HepG2 (cell line): ENCODE results near the gene AMIGO1. TPM values are rescaled to one million over a fixed set of nuclear protein-coding genes. Genes with fewer than 3 reads are reported as not detected.

Experiments used
- BCL6 ChIP-seq: IDR thresholded peaks from 2 replicates; pipeline ENCODE4 v1.6.1; 2016; ENCODE audit warnings: missing genetic modification reagents, missing compliant biosample characterization
- DNMT3B ChIP-seq: conservative IDR thresholded peaks from 2 replicates; pipeline ENCODE4 v1.6.1; 2016; ENCODE audit warnings: missing biosample characterization, control low read depth
- FOXK2 ChIP-seq: fragments of 450-650 bp; IDR thresholded peaks from 2 replicates; pipeline ENCODE4 v1.6.1; 2016
- GLI4 ChIP-seq: sonication (generic); formaldehyde crosslinking; IDR thresholded peaks from 2 replicates; pipeline ENCODE4 v1.5.1; 2020; ENCODE audit warnings: missing genetic modification reagents, mild to moderate bottlenecking, moderate library complexity, borderline replicate concordance
- KDM6A ChIP-seq: IDR thresholded peaks from 2 replicates; pipeline ENCODE4 v1.6.1; 2016; ENCODE audit warnings: low read depth
- KLF12 ChIP-seq: sonication (generic); formaldehyde crosslinking; IDR thresholded peaks from 2 replicates; pipeline ENCODE4 v1.4.0; 2020; ENCODE audit warnings: missing genetic modification reagents, borderline replicate concordance
- NCOA2 ChIP-seq: sonication (generic); formaldehyde crosslinking; IDR thresholded peaks from 2 replicates; pipeline ENCODE4 v1.8.0; 2022; ENCODE audit warnings: inconsistent platforms
- PHF21A ChIP-seq: sonication (generic); formaldehyde crosslinking; IDR thresholded peaks from 2 replicates; pipeline ENCODE4 v1.5.0; 2020; ENCODE audit warnings: mild to moderate bottlenecking, missing genetic modification reagents
- RFXANK ChIP-seq: IDR thresholded peaks from 2 replicates; pipeline ENCODE4 v1.6.1; 2016
- RNF219 ChIP-seq: sonication (generic); formaldehyde crosslinking; IDR thresholded peaks from 2 replicates; pipeline ENCODE4 v1.5.0; 2020; ENCODE audit warnings: mild to moderate bottlenecking, missing genetic modification reagents
- SIX1 ChIP-seq: sonication (generic); formaldehyde crosslinking; IDR thresholded peaks from 2 replicates; pipeline ENCODE4 v1.4.0; 2020; ENCODE audit warnings: missing genetic modification reagents, borderline replicate concordance
- STAT6 ChIP-seq: sonication (generic); formaldehyde crosslinking; IDR thresholded peaks from 2 replicates; pipeline ENCODE4 v1.4.0; 2020; ENCODE audit warnings: missing genetic modification reagents, mild to moderate bottlenecking, borderline replicate concordance
- UBTF ChIP-seq: sonication (generic); formaldehyde crosslinking; IDR thresholded peaks from 2 replicates; pipeline ENCODE4 v1.4.0; 2020; ENCODE audit warnings: mild to moderate bottlenecking, missing genetic modification reagents
- ZFP90 ChIP-seq: sonication (generic); formaldehyde crosslinking; IDR thresholded peaks from 2 replicates; pipeline ENCODE4 v1.8.0; 2022; ENCODE audit warnings: missing genetic modification reagents, mild to moderate bottlenecking, inconsistent platforms, borderline replicate concordance
- ZNF138 ChIP-seq: sonication (generic); formaldehyde crosslinking; IDR thresholded peaks from 2 replicates; pipeline ENCODE4 v1.5.0; 2020; ENCODE audit warnings: mild to moderate bottlenecking, low read depth, missing genetic modification reagents
- ZNF20 ChIP-seq: sonication (generic); formaldehyde crosslinking; IDR thresholded peaks from 2 replicates; pipeline ENCODE4 v1.4.0; 2020; ENCODE audit warnings: mild to moderate bottlenecking, moderate library complexity, missing genetic modification reagents
- ZNF549 ChIP-seq: sonication (generic); formaldehyde crosslinking; IDR thresholded peaks from 2 replicates; pipeline ENCODE4 v1.5.0; 2020; ENCODE audit warnings: missing genetic modification reagents
- ZNF567 ChIP-seq: sonication (generic); formaldehyde crosslinking; IDR thresholded peaks from 2 replicates; pipeline ENCODE4 v1.8.1; 2023; ENCODE audit warnings: mild to moderate bottlenecking, missing genetic modification reagents, borderline replicate concordance
- ZNF709 ChIP-seq: sonication (generic); formaldehyde crosslinking; IDR thresholded peaks from 2 replicates; pipeline ENCODE4 v1.5.0; 2020; ENCODE audit warnings: mild to moderate bottlenecking, missing genetic modification reagents
- ZNF766 ChIP-seq: sonication (generic); formaldehyde crosslinking; IDR thresholded peaks from 2 replicates; pipeline ENCODE4 v1.5.0; 2020; ENCODE audit warnings: missing genetic modification reagents, borderline replicate concordance
- ZNF792 ChIP-seq: IDR thresholded peaks from 2 replicates; pipeline ENCODE4 v1.6.1; 2016
- ZSCAN31 ChIP-seq: sonication (generic); formaldehyde crosslinking; IDR thresholded peaks from 2 replicates; pipeline ENCODE4 v1.5.0; 2020; ENCODE audit warnings: low read depth, mild to moderate bottlenecking, missing genetic modification reagents
- polyA plus RNA-seq, 8 experiments: library from polyadenylated mRNA; depleted of rRNA in 3 of 8; stranded (reverse) in 7 of 8; unstranded in 1 of 8; fragments of >200 nt; fragmentation: Illumina TruSeq in 4 of 8; extraction: Trizol in 4 of 8; gene quantifications; 2 replicates each; pipeline versions ENCODE4 v1.2.1 to v1.2.3, GENCODE V29; 2011 to 2016; ENCODE audit warnings: low read depth in 4 of 8, missing spikeins in 1 of 8, mixed read lengths in 1 of 8; ENCODE audit not compliant: insufficient read depth in 1 of 8
- total RNA-seq, 5 experiments: library from RNA; depleted of rRNA; stranded (reverse); fragments of >200 nt; fragmentation: Illumina TruSeq; extraction: Trizol; gene quantifications; 2 replicates each; pipeline ENCODE4 v1.2.3, GENCODE V29; 2016; ENCODE audit warnings: low read depth in 1 of 5

AMIGO1 gene
- total and polyA plus RNA-seq, 2 of the 13 experiments (the other 11 are each of a cell fraction or from before 2014, with no cell fraction given): 0.40 to 1.3 TPM

GRCh38 chr1:109483672-109484518, 25.6 kb downstream of the AMIGO1 start, which contains the start of gene ATXN7L2 (continued):
- TF ChIP-seq ZNF709 (CRISPR knock-in tag) (peak; percentile 61; the same call in 1 of the 2 replicates), ZNF792 (CRISPR knock-in tag) (0 out of 2 replicates have a peak, but pooled peaks have one; percentile 24), ZFP90 (no peak), SIX1 (CRISPR knock-in tag) (no peak), RFXANK (no peak), ZNF138 (CRISPR knock-in tag) (no peak), DNMT3B (CRISPR knock-in tag) (no peak), UBTF (CRISPR knock-in tag) (peak; percentile 17; the same call in 1 of the 2 replicates), PHF21A (CRISPR knock-in tag) (0 out of 2 replicates have a peak, but pooled peaks have one; percentile 26), ZNF766 (CRISPR knock-in tag) (0 out of 2 replicates have a peak, but pooled peaks have one; percentile 21), ZNF549 (CRISPR knock-in tag) (no peak), GLI4 (CRISPR knock-in tag) (peak; percentile 72; the same call in 1 of the 2 replicates), KLF12 (CRISPR knock-in tag) (no peak), ZNF20 (no peak), BCL6 (CRISPR knock-in tag) (peak; percentile 36; the same call in 1 of the 2 replicates), NCOA2 (CRISPR knock-in tag) (peak; percentile 59; the same call in 1 of the 2 replicates), ZNF567 (0 out of 2 replicates have a peak, but pooled peaks have one; percentile 46), RNF219 (CRISPR knock-in tag) (no peak), KDM6A (CRISPR knock-in tag) (no peak), ZSCAN31 (CRISPR knock-in tag) (no peak), FOXK2 (no peak), STAT6 (0 out of 2 replicates have a peak, but pooled peaks have one; percentile 42)
